Measurements from ENCODE around the gene MAP1A. TPM values are rescaled to one million over a fixed set of nuclear protein-coding genes. Genes with fewer than 3 reads are reported as not detected.
A peak's percentile ranks its signal among the peaks of the same experiment; 100 is the strongest.

Gene MAP1A
- total RNA-seq, 1 donor from 2014 or later: 4.0 TPM

DNA sequence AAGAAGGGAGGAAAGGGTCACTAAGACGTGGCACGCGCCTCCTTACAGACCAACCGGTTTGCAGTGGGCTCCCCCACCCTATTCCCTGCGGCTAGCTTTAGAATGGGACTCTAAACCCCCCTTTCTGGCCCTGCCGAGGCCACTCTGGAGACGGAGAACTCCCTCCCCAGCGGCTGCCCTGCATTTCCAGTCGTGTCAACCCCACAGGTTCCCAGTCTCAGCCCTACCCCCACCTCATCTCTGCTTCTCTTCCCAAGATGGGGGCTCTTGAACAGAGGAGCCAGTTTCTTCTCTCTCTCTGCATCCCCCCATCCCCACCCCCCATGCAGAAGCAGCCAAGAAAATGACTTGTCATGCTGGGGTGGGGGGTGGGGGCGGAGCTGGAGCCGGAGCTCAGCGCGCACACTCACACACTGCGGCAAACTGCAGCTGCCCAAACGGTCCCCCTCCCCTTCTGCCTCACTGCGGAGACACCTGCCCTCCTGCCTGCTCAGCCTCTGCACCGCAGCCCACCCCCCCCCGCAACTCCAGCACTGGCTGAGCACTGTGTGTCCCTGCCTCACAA, 871 bp downstream of the MAP1A start:
- peaks cover 2% of the 10 kb centered on the region for H3K27me3 Mint-ChIP-seq (ENCODE audit: insufficient read depth, low read depth)
- Histone ChIP-seq H2AFZ (replicated peaks) (peak overlapping the region; percentile 30), H3K36me3 (no peaks in the 10 kb centered on the region), H3K27me3 (no peaks in the 10 kb centered on the region), H4K20me1 (ENCODE audit: low read depth) (no peaks in the 10 kb centered on the region), H3K4me2 (peak overlapping the region; percentile 82), H3K9me3 (ENCODE audit: low read depth) (no peaks in the 10 kb centered on the region), H3K27ac (no peak overlapping the region), H3F3A (ENCODE audit: low read depth) (peaks cover 17% of the 10 kb centered on the region), H3K9ac (no peak overlapping the region), H3K4me3 (peak overlapping the region; percentile 52), H3K4me1 (peaks cover 42% of the 10 kb centered on the region), H3K79me2 (ENCODE audit: low read depth) (no peaks in the 10 kb centered on the region)
- peaks cover 30% of the 10 kb centered on the region for H3K36me3 Mint-ChIP-seq
- DNase-seq (ENCODE audit: low spot score): peak; percentile 70
- peak overlapping the region; percentile 91 for H3K4me3 Mint-ChIP-seq
- H3K4me1 Mint-ChIP-seq: peaks cover 61% of the 10 kb centered on the region
- H3K9me3 Mint-ChIP-seq: no peaks in the 10 kb centered on the region
- TF ChIP-seq EZH2 (IDR thresholded peaks at IDR 0.05) (no peak), EZH2phosphoT487 (IDR thresholded peaks at IDR 0.05) (no peak)
- TF ChIP-seq, protein P1, sequence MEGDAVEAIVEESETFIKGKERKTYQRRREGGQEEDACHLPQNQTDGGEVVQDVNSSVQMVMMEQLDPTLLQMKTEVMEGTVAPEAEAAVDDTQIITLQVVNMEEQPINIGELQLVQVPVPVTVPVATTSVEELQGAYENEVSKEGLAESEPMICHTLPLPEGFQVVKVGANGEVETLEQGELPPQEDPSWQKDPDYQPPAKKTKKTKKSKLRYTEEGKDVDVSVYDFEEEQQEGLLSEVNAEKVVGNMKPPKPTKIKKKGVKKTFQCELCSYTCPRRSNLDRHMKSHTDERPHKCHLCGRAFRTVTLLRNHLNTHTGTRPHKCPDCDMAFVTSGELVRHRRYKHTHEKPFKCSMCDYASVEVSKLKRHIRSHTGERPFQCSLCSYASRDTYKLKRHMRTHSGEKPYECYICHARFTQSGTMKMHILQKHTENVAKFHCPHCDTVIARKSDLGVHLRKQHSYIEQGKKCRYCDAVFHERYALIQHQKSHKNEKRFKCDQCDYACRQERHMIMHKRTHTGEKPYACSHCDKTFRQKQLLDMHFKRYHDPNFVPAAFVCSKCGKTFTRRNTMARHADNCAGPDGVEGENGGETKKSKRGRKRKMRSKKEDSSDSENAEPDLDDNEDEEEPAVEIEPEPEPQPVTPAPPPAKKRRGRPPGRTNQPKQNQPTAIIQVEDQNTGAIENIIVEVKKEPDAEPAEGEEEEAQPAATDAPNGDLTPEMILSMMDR (IDR thresholded peaks at IDR 0.05): no peak
- H3K27ac Mint-ChIP-seq: no peak overlapping the region

- Mint-ChIP-seq H3K4me1 (peaks cover 52% of the 10 kb centered on the region), H3K36me3 (peaks cover 38% of the 10 kb centered on the region), H3K4me3 (peak overlapping the region; percentile 91), H3K27ac (peak overlapping the region; percentile 83), H3K27me3 (ENCODE audit: insufficient read depth, low read depth) (peaks cover 4% of the 10 kb centered on the region), H3K9me3 (peaks cover 3% of the 10 kb centered on the region)
- Histone ChIP-seq H3K9me3 (ENCODE audit: low read depth) (no peaks in the 10 kb centered on the region), H3K4me3 (peak overlapping the region; percentile 52), H3K27ac (no peak overlapping the region), H2AFZ (replicated peaks) (no peak overlapping the region), H3K4me2 (peak overlapping the region; percentile 82), H3K9ac (no peak overlapping the region), H3K79me2 (ENCODE audit: low read depth) (no peaks in the 10 kb centered on the region), H4K20me1 (ENCODE audit: low read depth) (no peaks in the 10 kb centered on the region), H3K27me3 (no peaks in the 10 kb centered on the region), H3F3A (ENCODE audit: low read depth) (peaks cover 17% of the 10 kb centered on the region), H3K4me1 (peaks cover 39% of the 10 kb centered on the region), H3K36me3 (no peaks in the 10 kb centered on the region)
- TF ChIP-seq, protein P1 (IDR thresholded peaks at IDR 0.05): no peak
- TF ChIP-seq EZH2phosphoT487 (IDR thresholded peaks at IDR 0.05) (no peak), EZH2 (IDR thresholded peaks at IDR 0.05) (no peak)
- DNase-seq (ENCODE audit: low spot score): no peak
These were observed 1.8 kb downstream of the MAP1A start for GRCh38 chr15:43519196-43519595.

GRCh38 chr15:43520138-43520537, 2.7 kb downstream of the MAP1A start:
- peaks cover 5% of the 10 kb centered on the region for H3K9me3 Mint-ChIP-seq
- H3F3A ChIP-seq (ENCODE audit: low read depth): peaks cover 17% of the 10 kb centered on the region
- H3K79me2 ChIP-seq (ENCODE audit: low read depth): no peaks in the 10 kb centered on the region
- peak overlapping the region; percentile 82 for H3K4me2 ChIP-seq
- no peak overlapping the region for H3K4me3 ChIP-seq
- no peaks in the 10 kb centered on the region for H4K20me1 ChIP-seq (ENCODE audit: low read depth)
- peaks cover 45% of the 10 kb centered on the region for H3K36me3 Mint-ChIP-seq
- no peaks in the 10 kb centered on the region for H3K27me3 ChIP-seq
- no peaks in the 10 kb centered on the region for H3K36me3 ChIP-seq
- peaks cover 4% of the 10 kb centered on the region for H3K27me3 Mint-ChIP-seq (ENCODE audit: insufficient read depth, low read depth)
- TF ChIP-seq, protein P1 (IDR thresholded peaks at IDR 0.05): no peak
- no peak for TF ChIP-seq EZH2 (IDR thresholded peaks at IDR 0.05)
- TF ChIP-seq EZH2phosphoT487 (IDR thresholded peaks at IDR 0.05): no peak
- no peak for DNase-seq (ENCODE audit: low spot score)
- H3K27ac ChIP-seq: no peak overlapping the region
- peaks cover 37% of the 10 kb centered on the region for H3K4me1 ChIP-seq
- H2AFZ ChIP-seq (replicated peaks): no peak overlapping the region
- peak overlapping the region; percentile 91 for H3K4me3 Mint-ChIP-seq
- H3K27ac Mint-ChIP-seq: no peak overlapping the region
- H3K9me3 ChIP-seq (ENCODE audit: low read depth): no peaks in the 10 kb centered on the region
- no peak overlapping the region for H3K9ac ChIP-seq
- H3K4me1 Mint-ChIP-seq: peaks cover 47% of the 10 kb centered on the region

All from neural progenitor cell (in vitro differentiated cells).